ENCODE data around the gene EEF1AKMT3.
"Not testable (repeated sequence)": the region's sequence is repeated elsewhere in the genome, so short reads cannot be mapped to it uniquely, and the experiment has no call there.

EEF1AKMT3 gene

DNA sequence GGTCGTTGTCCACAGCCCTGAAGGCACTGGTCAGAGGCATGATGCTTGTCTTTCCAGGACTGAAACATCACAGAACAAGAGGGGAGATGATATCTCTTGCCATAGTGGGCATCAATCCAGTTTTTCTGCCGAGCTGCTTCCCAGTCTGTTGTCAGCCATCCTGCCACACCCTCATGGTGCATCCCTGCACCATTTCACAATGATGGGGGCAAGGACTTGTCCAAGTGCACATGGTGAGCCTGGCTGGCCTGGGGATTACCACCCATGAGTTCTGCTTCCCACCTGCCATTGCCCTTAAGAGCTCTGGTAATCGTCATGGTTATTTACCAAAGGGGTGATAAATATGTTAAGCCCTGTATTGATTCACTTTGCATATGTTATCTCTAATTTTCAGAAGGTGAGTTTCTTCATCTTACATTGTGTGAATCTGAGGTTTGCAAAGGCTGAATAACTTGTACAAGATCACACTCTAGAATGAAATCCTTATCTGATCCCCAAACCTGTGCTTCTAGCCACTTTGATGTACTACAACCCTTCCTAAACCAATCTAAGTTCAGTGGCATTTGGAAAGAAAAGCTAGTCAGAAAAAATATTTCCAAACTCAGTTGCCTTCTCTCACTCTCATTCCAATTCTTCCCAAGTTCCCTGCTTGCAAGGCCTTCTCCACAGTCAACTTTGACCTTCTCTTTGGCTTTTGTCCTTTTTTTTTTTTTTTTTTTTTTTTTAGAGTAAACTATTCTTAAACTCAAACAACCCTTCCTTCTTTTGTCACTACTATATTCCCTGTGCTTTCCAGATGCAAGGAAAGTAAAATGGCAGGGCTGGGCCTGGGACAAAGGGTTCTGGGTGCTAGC is 43.8 kb downstream of the EEF1AKMT3 start:
- no peak for DNase-seq (ENCODE audit: low read depth, low spot score)

DNA sequence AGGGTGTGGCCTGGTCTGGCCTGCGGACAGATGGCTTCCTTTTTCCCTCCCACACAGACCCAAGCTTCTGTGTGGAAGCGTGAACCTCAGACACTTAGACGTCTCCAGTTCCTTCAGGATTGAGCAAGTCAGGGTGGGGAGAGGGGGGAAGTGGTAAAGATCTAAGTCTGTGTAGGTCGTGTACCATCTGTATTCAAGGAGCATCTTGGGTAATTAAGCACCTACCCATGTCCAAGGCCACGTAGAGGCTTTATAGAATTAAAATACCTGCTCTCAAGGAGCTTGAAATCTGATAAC is 44.4 kb downstream of the EEF1AKMT3 start:
- no peak for DNase-seq (ENCODE audit: low read depth, low spot score)

DNA sequence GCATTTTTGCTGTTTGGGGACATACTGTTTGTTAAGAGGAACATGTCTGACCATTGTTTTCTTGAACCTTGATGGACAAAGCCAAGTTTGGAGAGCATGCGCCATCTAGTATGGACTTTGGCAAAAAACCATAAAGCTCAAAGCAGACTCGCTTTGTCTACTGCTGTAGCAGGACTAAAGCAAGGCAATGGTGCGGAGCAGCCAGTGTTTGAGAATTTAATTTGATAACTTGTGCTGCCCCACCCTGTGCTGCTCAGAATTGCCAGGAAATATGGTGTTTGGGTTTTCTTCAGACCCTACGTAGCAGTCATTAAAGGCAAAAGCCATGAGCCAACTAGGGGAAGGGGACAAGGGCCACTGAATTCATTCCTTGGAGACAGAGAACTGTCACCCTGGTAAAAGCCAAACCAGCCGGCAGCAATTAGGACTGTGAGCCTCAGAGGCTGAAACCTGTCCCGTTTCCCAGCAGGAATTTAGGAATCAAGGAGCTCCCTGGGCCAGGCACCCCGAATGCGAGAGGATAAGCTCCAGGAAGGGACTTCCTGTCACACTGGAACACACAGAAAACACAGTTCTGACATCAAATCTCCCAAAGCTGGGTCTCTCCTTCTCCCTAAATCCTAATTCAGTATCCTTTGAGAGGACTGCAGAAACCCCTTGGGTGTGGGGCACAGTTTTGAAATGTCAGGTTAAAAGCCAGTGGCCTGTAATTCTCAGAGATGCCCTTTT is 45.0 kb downstream of the EEF1AKMT3 start:
- no peak for DNase-seq (ENCODE audit: low read depth, low spot score)

DNA sequence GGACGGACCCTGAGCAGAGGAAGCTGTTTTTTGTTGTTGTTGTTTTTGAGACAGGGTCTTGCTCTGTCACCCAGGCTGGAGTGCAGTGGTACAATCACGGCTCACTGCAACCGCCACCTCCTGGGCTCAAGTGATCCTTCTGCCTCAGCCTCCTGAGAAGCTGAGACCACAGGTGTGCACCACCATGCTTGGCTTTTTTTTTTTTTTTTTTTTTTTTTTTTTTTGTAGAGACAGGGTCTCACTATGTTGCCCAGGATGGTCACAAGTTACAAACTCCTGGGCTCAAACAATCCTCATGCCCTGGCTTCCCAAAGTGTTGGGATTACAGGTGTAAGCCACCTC is 45.5 kb downstream of the EEF1AKMT3 start:
- DNase-seq (ENCODE audit: low read depth, low spot score), result not testable (repeated sequence)

DNA sequence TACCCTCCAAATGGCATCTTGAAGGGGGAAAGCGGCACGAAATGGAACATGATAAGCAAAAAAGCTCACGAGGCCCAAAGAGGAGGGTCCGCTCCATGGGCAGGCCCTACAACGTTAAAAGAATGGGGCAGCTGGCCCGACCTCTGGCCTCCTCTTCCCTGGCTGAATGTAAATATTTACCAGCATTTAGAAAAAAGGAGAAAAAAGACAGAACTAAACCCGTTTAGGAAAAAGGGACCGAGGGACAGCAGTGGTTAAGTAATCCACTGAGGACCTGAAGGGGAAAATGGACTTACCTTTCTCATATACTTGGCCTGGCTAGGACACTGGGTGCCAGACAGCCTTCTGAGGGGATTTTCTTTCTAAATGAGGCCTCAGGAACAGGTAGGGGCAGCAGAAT is 47.7 kb downstream of the EEF1AKMT3 start:
- DNase-seq (ENCODE audit: low read depth, low spot score), result not testable (repeated sequence)

DNA sequence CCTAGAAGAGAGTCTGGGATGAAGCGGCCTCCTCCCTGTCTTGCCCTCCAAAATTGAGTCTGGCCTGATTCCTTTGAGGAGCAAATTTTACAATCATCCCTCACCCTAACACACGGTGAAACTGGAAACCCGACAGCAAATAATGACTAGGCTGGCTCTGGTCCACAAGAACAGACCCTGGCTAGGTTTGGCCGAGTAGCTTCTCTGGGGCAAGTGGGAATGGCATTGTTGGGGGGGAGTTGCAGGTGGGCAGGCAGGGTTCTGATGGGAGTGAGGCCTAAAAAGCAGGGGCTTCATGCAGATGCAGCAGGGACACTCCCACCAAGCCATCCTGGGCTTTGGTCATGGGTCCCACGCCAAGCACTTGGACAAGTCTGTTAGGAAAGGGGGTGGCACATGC is 48.6 kb downstream of the EEF1AKMT3 start:
- not testable (repeated sequence) for DNase-seq (ENCODE audit: low read depth, low spot score)

DNA sequence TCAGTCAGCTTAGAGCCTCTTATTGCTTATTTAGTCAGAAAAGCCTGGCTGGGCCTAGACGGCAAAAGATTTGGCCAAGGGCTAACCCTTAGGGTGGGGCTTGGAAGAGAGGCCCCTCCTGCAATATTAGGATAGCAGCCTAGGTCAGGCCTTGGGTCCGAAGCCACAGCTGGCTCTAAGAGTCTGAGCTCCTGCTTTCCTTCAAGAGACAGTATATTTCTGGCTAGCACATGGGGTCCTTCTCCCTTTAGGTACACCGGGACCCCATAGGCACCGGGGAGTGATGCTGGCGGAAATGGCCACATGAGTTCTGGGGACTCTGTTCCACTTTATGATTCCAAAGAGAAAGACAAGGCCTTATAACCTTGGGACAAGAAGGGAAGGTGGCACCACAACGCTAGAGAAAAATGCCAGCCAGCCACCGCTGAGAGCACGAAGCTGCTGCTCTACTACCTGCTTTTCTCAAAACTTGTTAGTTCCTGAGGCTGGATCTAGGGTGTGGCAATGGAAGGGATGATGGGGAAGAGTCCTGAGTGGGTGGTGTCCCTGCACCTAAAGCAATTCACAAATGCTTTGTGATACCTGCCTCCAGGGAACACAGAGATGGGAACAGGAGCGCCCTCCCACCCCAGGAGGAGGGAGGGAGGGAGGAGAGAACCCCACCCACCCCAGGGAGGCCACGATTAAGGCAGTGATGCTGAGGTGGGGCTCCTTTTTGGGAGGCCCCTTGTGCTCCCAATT is 49.2 kb downstream of the EEF1AKMT3 start:
- no peak for DNase-seq (ENCODE audit: low read depth, low spot score)

DNA sequence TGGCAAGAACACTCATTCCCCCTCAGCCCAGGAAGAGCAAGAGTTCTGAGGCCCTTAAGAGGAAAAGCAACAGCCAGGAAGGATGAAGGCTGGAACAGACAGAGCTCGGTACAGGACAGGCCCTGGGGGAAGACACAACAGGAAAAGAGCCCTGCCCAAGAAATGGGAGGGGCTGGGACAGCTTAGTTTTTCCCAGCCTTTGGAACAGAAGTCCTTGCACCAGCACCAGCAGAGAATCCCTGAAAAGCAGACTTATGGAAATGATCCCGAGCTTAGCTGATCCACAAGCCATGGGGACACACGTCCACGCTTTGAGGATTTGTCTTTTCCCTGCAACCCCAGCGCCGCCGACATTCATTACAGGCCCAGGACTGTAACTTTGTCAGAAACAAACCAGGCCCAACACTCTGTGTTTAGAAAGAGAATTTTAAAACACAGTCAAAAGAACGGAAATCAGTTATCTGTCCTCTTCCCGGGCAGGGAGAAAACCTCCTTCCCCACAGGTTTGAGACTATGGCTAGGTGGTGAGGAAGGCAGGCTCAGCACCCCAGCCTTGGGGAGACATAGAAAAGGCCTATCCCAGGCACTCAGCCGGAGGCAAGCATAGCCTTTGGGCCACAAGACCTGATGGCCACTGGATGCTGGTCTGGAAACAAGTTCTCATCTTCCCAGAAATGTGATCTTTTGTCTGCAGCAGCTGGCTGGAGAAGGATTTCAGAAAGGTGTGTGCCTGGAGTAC is 50.1 kb downstream of the EEF1AKMT3 start:
- DNase-seq (ENCODE audit: low read depth, low spot score), result no peak

DNA sequence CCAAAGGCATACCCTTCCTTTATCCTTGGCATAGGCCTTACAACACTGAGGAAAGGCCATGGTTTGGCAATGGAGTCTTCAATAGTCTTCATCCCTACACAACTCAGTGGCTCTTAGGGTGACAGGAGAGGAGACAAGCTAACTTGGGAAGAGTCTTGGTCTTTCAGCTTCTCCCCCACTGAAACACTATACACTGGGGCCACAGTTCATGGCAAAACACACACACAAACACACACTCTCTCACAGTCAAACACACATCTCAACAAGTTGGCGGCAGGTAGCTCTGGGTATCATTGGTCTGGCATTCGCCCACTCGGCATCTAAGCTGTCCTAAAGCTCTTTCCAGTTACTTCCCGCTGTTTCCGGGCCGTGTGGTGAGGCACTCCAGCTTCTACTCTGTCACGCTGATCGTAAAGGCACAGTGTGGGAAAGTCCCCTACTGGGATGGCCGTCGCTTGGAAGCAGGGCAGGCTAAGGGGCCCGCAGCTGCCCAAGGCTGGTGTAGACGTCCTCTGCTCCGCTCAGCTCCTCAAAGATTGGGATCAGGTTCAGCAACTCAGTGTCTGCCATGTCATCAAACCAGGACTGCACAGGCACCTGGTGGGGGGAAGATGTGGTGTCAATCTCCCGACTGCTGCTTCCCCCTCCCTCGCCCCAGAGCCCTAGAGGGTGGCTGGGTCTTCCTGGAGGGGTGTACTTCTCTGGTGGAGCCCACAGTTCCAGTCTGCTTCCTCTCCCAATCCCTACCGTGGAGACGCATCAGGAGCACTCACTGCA is 50.9 kb downstream of the EEF1AKMT3 start:
- DNase-seq (ENCODE audit: low read depth, low spot score), result no peak

DNA sequence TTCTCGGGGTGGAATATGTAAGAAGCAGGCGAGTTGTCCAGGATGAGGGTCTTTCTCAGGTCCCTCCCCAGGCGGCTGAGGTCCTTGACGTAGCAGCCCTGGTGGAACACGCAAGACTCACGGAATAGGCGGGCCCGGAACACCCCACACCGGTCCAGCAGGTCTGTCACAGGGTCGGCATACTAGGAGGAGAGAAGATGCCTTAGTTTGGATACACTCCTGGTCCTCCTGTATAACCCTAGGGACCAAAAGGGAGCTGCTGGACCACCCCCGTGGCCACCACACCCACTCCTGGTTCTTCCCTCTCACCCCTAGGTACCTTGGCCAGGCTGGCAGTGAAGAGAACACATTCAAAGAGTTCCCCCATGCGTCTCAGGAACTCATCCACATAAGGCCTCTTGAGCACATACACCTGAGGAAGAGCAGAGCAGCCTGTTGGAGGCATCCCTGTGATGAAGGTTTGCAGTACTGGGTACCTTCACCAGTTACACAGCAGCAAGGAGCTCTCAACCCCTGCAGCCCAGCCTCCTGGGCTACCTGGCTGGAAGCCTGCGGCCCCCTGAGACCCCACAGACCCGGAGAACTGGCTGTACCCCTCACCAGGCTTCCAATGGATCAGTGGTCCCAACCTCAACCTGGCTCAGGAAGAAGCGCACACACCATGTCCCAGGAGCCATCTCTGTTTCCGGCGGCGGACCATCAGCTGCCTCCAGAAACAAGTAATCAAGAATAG is 51.7 kb downstream of the EEF1AKMT3 start:
- no peak for DNase-seq (ENCODE audit: low read depth, low spot score)

DNA sequence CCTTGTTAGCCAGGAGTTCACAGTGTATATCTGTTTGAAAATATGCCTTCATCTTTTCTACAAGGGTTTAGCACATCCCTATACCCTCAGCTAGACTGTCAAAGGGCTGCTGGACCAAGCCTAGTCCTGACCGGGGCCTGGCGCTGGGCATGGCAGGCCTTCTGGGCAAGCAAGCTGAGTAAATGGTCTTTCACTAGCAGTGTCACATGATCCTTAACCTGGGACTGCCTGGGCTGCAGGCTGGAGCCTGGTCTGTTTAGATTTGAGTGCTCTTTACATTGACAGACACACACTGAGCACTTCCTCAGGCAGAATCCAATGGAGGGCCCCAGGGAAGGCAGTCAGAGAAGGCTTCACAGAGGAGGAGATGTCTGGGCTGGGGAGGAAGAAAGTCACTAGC is 53.0 kb downstream of the EEF1AKMT3 start:
- DNase-seq (ENCODE audit: low read depth, low spot score), result no peak

DNA sequence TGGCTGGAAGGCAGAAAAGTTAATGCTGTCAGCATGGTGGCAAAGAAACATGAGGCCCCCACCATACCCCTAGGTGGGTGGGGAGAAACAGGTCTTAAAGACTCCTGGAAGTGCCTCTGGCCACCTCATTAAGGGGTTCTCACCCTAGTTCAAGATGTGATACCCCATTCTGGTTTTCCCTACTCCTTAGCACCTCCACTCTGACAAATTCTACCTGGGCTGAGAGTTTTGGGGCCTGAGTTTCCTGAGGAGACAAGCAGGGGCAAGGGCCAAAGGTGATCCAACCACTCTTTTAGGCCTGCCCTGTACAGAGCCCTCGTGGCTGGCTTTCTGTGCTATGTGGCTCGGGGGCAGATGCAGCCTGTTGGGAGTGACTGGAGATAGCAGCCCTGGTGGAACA is 54.0 kb downstream of the EEF1AKMT3 start:
- no peak for DNase-seq (ENCODE audit: low read depth, low spot score)

DNA sequence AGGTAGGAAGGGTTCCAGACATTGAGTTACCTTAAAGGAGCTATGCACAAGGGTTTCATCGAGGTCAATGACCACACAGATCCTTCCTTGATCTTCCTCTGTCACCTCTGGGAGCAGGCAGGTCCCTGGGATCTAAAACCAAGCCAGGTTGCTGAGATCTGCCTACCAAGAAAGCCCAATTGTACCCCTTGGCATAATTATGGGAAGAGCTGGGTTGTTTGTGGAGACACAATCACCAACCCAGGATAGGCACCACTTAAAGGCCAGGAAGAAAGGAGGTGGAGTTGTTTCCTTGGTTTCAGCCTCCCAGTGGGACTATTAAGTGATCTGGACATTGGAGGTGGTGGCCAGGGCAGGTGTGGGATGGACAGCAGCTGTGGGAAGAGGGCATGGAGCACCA is 54.6 kb downstream of the EEF1AKMT3 start:
- no peak for DNase-seq (ENCODE audit: low read depth, low spot score)

DNA sequence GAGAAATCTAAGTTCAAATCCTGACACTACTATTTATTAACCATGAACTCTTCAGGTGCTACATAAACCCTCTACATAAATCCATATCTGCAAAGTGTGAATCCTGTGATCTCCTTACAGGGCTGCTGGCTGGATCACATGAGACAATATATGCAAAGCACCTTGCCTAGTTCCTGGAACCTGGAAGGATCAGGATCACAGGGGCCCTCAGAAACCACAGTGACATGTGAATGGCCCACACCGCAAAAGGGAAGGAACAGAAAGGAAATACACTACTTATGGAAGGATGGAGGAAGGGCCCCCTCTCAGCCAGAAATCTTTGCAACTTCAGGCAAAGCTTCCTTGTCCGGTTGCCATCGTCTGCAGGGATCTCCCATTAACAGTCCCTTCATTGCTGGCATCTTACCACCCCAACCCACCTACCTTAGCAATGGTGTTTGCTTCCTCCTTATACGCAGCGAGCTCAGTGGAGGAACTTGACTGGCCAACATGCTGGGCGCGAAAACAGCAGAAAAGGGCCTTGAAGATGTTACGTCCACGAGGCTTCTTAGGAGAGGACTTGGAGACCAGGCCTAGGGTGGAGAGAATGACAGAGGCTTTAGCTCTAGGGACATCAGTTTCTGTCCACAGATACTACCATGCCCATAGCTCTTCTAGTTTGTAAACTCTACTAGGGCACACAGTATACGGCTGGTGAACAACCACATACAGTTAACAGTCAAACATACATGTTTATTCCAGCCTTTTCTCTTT is 56.8 kb downstream of the EEF1AKMT3 start:
- no peak for DNase-seq (ENCODE audit: low read depth, low spot score)

DNA sequence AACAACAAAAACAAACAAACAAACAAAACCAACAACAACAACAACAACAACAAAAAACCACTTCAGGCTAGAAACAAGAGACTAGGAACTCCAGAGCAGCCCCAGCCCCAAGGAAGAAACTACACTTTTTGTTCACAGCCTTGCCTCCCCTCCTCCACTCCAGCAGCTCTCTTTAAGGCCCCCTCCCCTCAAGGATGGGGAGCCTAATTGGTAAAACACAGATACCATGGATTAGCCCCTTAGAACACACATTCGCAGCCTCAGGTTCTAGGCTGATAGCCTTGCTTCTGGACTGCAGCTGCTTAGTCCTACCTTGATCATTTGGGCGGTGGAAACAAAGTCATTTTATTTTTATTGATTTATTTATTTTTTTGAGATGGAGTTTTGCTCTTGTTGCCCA is 58.0 kb downstream of the EEF1AKMT3 start:
- no peak for DNase-seq (ENCODE audit: low read depth, low spot score)
